Activated CD8-positive, alpha-beta memory T cell treated with anti-CD3 and anti-CD28 coated beads, Interleukin-2, amount 50 U/mL, for 48 hours (primary cell): ENCODE measurements around the gene RNF151.

Source experiments
- DNase-seq: peaks from one replicate; pipeline ENCODE4 v3.0.0-alpha.2; 2020

Gene RNF151

DNA sequence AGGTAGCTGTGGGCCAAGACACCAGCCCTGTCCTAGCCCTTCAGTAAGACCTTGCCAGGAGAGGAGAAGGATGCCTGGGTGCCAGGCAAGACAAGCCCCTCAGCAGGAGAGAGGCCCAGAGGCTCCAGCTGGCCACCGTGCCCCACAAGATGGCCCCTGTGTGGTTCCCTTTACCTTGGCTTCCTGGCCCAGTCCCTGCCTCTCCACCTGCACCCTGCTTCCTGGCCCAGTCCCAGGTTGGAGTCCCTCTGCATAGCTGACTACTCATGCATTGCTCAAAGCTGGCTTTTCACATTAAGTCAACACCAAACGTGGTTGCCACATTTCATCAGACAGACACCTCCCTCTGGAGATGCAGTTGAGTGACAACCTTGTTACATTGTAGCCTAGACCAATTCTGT is 27.1 kb downstream of the RNF151 start:
- peak; percentile 70 for DNase-seq

- DNase-seq: no peak
Observed at GRCh38 chr16:1997494-1998359, 31.1 kb downstream of the RNF151 start.

GRCh38 chr16:1998360-1998835 is 31.7 kb downstream of the RNF151 start:
- DNase-seq: no peak

DNA sequence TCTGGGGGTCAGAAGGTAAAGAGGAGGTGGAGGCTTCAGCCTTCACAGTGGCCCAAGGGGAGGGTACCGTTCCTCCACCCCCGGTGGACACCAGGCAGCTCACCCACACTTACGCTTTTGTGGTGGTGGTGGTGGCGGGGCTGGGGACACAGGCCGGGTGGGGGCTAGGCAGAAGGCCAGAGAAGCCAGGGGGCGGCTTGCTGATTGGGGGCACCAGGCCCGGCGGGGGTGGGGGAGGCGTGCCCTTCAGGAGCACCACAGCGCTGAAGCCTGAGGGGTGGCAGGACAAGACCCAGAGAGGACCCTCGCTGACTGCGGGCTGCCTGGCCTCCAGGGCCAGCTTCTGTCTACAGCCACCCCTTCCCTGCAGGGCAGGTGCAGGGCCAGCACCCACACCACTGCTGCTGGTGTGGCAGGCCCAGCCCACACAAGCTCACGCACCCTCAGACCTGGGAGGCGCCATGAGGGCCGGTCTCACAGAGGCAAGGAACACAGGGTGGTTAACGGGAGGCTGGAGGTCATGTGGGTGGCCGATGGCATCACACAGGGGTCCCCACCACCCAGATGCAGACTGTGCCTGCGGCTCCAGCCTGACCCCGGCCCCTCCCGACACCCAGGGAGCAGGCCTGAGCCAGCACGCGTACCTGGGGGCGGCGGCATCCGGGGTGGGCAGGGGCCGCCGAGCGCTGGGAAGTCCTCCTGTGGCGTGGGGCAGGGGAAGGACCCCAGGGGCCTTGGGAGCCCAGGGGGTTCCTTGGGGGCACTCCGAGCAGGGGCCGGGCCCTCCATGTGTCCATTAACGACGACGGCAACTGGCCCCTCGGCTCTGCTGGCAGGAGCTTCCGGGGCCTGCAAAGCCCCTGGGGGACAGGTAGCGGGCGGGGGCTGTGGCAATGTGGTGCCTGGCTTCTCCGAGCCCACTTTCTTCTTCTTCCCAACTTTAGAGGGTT is 32.5 kb downstream of the RNF151 start:
- no peak for DNase-seq

GRCh38 chr16:1999866-2000514 is 33.3 kb downstream of the RNF151 start:
- DNase-seq: no peak

DNA sequence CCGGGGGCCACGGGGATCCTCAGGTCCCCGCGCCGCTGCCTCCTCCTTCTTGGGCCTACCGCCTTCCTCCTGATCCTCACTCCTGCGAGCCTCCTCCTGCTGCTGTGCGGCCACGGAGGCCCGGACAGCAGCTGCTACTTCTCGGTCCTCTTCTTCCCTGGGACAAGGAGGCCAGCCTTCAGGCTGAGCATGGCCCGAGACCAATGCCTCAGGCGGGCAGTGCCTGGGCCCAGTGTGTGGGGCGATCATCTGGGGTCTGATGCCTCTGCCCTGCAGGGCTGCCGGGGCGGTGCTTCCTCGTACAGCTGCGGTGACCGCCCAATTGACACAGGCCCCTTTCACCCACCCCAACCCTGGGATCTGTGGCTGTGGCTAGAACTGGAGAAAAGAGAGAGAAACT is 34.4 kb downstream of the RNF151 start:
- no peak for DNase-seq

DNA sequence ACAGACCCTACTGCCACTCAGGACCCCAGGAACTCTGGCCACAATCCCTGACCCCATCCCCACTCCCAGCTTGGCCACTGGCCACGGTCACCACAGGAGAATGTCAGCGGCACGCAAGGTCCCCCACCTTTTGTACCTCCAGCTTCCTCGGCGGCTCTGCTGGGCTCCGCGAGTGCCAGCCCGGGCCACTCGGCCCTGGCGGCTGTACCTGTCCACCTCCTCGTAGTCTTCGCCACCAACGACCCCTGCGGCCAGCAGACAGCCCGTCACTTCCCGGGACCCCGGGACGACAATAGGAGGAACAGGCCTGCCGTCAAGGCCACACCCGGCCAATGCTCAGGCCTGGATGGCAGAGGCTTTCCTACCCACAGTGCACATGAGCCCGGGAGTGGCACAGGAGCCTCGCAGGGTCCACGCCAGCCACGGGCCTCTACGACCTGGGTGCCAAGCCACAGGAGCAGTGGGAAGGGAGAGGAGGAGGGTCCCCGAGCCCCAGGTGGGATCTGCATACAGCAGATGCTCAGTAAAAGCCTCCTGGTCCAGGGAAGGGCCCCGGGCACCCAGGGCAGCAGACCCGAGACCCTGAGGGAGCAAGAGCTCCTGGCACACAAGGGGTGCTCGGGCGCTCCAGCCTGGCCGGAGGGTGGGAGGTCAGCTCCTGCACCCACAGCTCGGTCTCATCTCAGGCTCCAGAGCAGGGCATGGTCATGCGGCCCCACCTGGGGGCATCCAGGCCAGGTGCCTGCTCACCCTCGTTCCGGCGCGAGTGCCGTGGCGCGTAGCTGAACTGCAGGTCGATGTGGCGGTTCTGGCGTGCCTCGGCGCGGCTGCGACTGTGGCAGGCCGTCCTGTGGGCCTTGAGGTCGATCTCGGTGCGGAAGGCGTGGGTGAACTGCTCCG is 35.0 kb downstream of the RNF151 start:
- no peak for DNase-seq

DNA sequence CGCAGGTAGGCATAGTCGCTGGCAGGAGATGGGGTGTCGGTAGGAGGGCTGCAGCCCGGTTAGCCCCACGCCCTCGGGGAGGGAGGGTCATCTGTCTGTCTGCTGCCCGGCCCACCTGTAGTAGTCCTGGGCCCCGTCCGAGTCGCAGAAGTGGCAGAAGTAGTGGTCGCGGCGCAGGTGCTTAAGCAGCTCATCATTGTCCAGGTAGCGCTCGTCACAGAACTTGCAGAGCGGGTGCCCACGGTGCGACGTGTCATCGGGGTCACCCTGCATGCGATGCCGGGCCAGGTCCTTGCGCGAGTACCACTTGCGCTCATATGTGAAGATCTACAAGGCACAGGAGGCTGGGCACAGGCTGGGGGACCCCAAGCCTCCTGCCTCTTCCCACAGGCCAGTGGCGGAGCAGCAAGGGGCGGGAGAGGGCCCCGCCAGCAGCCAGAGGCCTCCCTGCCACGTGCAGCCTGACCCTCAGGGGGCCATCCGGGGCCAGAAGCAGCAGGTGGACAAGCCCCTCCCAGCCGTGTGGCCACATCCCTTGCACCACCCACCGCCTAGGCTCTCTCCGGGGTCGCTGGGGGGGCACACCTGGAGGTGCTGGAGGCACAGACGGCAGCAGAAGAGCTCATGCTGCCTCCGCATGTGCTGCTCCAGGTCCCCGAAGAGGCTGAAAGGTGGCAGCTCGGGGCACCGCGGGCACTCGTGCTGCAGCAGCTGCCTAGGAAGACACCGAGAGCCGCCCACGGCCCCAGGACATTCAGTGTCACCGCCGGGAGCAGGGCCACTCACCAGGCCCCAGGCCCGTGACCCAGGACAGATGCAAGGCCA is 36.0 kb downstream of the RNF151 start:
- no peak for DNase-seq

- no peak for DNase-seq
Observed at GRCh38 chr16:2003231-2003826, 36.7 kb downstream of the RNF151 start.

DNA sequence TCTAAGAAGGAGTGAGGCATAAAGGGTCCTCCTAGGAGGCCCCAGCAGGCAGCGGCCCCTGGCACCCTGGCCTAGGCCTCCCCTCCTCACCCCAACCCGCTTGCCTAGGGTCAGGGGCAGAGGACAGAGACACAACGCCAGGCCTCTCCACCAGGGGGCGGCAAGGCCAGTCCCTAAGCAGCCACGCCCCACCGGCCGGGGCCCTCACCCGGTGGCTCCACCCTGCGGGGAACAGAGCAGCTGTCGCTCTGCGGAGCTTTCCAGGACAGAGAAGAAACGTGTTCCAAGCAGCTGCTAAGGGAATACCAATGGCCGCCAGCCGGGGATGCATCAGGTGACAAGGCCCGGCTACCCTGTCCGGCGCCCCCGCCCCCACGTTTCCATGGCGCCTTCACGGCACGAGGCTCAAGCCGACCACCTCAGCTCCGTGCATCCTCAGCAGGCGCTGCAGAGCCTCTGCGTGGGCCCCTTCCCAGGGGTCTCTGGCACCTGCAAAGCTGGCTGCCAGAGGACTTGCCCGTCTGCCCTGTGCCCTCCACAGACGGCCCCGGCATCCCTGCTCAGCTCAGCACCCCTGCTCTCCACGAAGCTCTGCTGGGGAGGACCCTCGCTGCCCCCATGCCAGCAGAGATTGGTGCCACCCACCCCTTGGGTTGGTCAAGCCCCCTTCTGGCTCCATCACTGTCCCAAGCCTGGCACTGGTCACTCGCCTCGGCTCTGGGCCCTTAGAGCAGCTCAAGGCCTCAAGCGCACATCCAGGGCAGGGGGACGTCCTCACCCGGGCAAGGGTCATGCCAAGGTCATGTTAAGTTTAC is 37.4 kb downstream of the RNF151 start:
- peak; percentile 96 for DNase-seq

GRCh38 chr16:2004795-2005517 is 38.3 kb downstream of the RNF151 start:
- no peak for DNase-seq

DNA sequence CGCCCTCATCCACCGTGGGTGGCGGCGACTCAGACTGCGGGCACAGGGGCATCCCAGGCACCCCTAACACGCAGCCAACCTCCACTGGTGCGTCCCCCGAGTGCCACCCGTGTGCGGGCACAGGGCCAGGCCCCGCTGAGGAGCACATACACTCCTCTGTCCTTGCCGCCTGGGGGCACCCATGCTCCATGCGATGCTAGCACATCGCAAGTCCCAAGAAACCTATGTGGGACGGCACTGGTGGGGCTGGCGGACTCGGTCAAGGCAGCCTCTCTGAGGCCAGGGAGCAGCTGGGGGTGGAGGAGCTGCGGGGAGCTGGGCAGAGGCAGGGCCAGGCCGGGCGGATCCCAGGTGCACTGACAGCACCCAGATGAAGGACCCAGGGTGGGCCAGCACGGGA is 39.0 kb downstream of the RNF151 start:
- no peak for DNase-seq

DNA sequence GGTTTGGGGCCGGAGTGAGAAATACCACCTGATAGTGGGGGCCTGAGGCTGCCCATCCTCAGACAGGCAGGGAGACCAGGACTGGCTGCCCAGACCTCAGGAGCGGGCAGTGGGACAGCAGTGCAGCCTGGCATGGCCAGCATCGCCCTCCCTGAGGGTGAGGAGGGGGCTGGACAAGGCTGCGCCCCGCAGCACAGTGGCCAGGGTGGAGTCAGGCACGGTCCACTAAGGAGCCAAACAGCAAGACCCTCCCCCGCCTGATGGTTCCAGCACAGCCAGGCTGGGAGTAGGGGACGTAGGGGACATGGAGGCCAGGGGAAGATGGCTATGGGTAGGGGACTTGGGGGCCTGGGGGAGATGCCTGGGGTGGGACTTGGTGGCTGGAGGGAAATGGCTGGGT is 39.7 kb downstream of the RNF151 start:
- DNase-seq: no peak

DNA sequence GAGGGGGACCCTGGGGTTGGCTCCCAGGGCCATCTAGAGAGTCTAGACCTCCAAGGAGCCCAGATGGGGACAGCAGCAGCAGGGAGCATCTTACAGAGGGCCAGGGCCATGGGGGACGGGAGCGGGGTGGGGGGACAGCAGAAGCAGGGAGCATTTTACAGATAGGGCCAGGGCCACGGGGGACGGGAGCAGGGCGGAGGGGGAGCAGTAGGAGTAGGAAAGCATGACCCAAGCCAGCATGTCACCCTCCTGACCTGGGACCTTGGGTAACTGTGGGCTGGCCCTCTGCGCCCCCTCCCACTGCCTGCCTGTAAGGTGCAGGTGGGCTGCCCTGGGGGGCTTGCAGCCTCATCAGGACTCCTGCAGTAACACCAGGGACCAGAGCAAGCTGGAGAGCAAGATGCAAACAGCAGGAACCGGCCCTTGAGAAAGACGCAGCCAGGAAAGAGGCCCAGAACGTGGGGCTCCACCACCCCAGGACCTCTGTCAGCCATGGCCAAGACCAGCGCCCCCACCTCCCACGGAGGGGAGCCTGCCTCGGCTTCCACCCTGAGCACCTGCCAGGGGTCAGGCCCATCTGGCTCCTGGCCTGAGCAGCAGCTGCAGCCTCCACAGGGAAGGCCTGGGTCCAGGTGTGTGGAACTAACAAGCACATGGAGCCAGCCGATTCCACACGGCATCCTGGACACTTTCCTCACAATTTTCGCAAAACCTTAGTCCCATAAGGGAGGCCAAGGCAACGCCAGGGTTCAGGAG is 40.6 kb downstream of the RNF151 start:
- DNase-seq: no peak

DNA sequence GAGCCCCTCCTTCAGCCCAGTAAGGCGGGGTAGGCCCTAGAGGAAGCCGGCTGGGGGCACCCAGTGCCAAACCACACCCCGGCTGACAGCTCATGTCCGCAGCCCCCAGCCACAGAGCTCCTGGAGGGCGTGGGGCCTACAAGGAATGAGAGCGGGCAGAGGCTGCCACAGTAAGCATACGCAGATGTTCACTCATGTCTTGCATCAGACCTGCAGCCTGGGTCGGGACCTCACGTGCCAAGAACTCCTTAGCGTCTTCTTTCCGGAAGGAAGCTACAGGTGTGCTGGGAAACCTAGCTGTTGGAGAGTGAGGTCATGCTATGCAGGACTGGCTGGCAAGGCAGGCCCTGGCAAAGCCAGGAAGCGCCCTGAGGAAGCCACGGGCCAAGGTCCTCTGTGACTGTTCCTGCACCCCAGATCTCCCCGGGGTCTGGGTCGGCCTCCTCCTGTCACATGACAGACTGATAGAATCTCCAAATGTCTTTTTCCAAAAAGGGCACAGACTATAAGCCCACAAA is 41.4 kb downstream of the RNF151 start:
- DNase-seq: peak; percentile 73

DNA sequence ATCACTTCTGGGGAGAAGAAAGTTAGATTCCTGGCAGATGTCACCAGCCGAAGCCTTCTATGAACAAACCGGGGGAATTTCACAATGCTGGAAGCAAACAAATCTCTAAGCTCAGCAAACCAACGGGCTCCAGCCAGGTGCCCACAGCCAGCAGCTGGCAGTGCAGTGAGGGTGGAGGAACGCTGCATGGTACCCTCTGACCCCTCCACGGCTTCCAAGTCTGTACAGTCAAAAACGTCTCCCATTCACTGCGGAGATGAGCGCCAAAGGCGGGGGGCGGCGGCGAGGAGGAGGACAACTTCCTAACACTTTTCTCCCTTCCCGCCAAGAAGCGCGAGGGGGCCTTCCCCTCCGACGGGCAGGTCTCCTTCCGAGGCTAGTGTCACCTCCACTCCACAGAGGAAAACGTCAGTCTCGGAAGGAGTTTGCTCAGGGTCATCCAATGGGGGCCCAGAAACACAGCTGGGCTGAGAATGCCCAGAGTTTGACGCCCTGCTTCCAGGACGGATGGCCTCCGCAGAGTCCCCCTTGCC is 42.0 kb downstream of the RNF151 start:
- DNase-seq: peak; percentile 72

DNA sequence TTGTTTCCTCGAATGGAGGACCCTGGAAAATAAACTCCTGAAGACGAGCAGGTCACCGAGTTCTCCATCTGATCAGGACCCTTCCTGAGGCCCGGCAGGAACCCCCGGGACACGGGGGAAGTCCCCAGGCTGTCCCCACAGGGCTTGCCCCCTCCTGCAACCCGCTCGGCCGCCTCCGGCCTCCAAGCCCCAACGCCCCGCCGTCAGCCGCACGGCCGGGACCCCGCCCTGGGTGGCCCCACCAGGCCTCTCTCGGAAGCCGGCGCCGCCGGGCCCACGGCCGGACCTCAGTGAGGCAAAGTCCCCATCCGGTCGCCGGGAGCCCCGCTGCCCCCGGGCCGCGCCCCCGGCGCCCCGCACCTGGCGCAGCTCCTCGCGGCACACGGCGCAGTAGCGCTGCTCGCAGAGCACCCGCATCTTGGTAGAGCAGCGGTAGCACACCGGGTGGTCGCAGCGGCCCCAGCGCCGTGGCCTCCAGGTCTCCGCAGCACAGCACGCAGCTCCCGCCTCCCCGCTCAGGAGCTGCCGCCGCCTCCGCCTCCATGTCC is 42.6 kb downstream of the RNF151 start:
- DNase-seq: peak; percentile 74
